Neural cell (in vitro differentiated cells): Measurements from ENCODE around the gene TAS2R7. TPM values are rescaled to one million over a fixed set of nuclear protein-coding genes. Genes with fewer than 3 reads are reported as not detected.

ENCODE experiments used
- H2AFZ ChIP-seq: fragments of 200-600, 300-800 bp; sonication (generic), shearing (Covaris generic); 2 replicates; pipeline ENCODE4 v1.6.0; 2014; ENCODE audit warnings: low read depth, mild to moderate bottlenecking, antibody characterized with exemption, low read length, moderate library complexity
- H3F3A ChIP-seq: fragments of 200-600 bp; shearing (Covaris generic); 2 replicates; pipeline ENCODE4 v1.6.1; 2016; ENCODE audit warnings: mild to moderate bottlenecking, moderate library complexity, mixed read lengths, antibody characterized with exemption, low read length; ENCODE audit not compliant: insufficient read depth, poor library complexity, severe bottlenecking
- H3K27ac ChIP-seq: fragments of 200-600, 300-800 bp; sonication (generic), shearing (Covaris generic); 2 replicates; pipeline ENCODE4 v1.5.1; 2014; ENCODE audit warnings: mild to moderate bottlenecking, low read length, moderate library complexity
- H3K27me3 ChIP-seq: fragments of 300-800, 200-600 bp; sonication (generic), shearing (Covaris generic); 2 replicates; pipeline ENCODE4 v1.6.0; 2014; ENCODE audit warnings: mild to moderate bottlenecking, low read depth, low read length, moderate library complexity; ENCODE audit not compliant: insufficient read depth
- H3K36me3 ChIP-seq: fragments of 300-800, 200-600 bp; sonication (generic), shearing (Covaris generic); 2 replicates; pipeline ENCODE4 v1.5.1; 2014; ENCODE audit warnings: mild to moderate bottlenecking, antibody characterized with exemption, low read length, moderate library complexity; ENCODE audit not compliant: insufficient read depth
- H3K4me2 ChIP-seq: fragments of 300-800, 200-600 bp; sonication (generic), shearing (Covaris generic); 2 replicates; pipeline ENCODE4 v1.6.0; 2014; ENCODE audit warnings: mild to moderate bottlenecking, low read length
- H3K4me3 ChIP-seq: fragments of 300-800, 200-600 bp; sonication (generic), shearing (Covaris generic); 2 replicates; pipeline ENCODE4 v1.5.1; 2014; ENCODE audit warnings: mild to moderate bottlenecking, low read length, moderate library complexity
- H3K79me2 ChIP-seq: fragments of 200-600 bp; shearing (Covaris generic); replicated peaks from 2 replicates; pipeline ENCODE4 v1.6.0; 2014; ENCODE audit warnings: mild to moderate bottlenecking, low read length, moderate library complexity; ENCODE audit not compliant: insufficient read depth
- H3K9ac ChIP-seq: fragments of 300-800, 200-600 bp; sonication (generic), shearing (Covaris generic); 2 replicates; pipeline ENCODE4 v1.6.1; 2016; ENCODE audit warnings: mild to moderate bottlenecking, low read length, mixed read lengths
- H3K9me2 ChIP-seq: fragments of 200-600 bp; shearing (Covaris generic); 2 replicates; pipeline ENCODE4 v1.6.1; 2016; ENCODE audit warnings: mild to moderate bottlenecking, low read length, mixed read lengths; ENCODE audit not compliant: insufficient read depth
- H3K9me3 ChIP-seq: fragments of 200-600, 300-800 bp; sonication (generic), shearing (Covaris generic); 2 replicates; pipeline ENCODE4 v1.6.1; 2016; ENCODE audit warnings: mild to moderate bottlenecking, mixed run types, low read length, moderate library complexity, mixed read lengths
- H4K20me1 ChIP-seq: fragments of 200-600 bp; shearing (Covaris generic); 2 replicates; pipeline ENCODE4 v1.6.1; 2016; ENCODE audit warnings: mild to moderate bottlenecking, mixed run types; ENCODE audit not compliant: insufficient read depth
- CTCF ChIP-seq: fragments of 450-650 bp; IDR thresholded peaks from 2 replicates; pipeline ENCODE4 v1.5.1; 2014; ENCODE audit warnings: antibody characterized with exemption, mild to moderate bottlenecking, moderate library complexity; ENCODE audit not compliant: poor library complexity, severe bottlenecking
- EP300 ChIP-seq: fragments of 450-650 bp; conservative IDR thresholded peaks from 2 replicates; pipeline ENCODE4 v1.6.1; 2014; ENCODE audit warnings: antibody characterized with exemption, mild to moderate bottlenecking, moderate library complexity; ENCODE audit not compliant: poor library complexity, severe bottlenecking
- EZH2 ChIP-seq: fragments of 200-600, 300-800 bp; shearing (Covaris generic), sonication (generic); IDR thresholded peaks from 2 replicates; pipeline ENCODE4 v1.6.1; 2014; ENCODE audit warnings: antibody characterized with exemption, low read length, borderline replicate concordance, mild to moderate bottlenecking; ENCODE audit not compliant: insufficient read depth, poor library complexity, severe bottlenecking
- MXI1 ChIP-seq: fragments of 450-650 bp; conservative IDR thresholded peaks from 2 replicates; pipeline ENCODE4 v1.6.1; 2014; ENCODE audit warnings: antibody characterized with exemption, mild to moderate bottlenecking; ENCODE audit not compliant: poor library complexity, severe bottlenecking
- POLR2AphosphoS5 ChIP-seq: IDR thresholded peaks from 2 replicates; pipeline ENCODE4 v1.6.1; 2012
- RAD21 ChIP-seq: fragments of 450-650 bp; conservative IDR thresholded peaks from 2 replicates; pipeline ENCODE4 v1.6.1; 2014; ENCODE audit warnings: antibody characterized with exemption, mild to moderate bottlenecking, moderate library complexity
- REST ChIP-seq: IDR thresholded peaks from 2 replicates; pipeline ENCODE4 v1.6.1; 2012; ENCODE audit warnings: borderline replicate concordance
- SMC3 ChIP-seq: fragments of 450-650 bp; conservative IDR thresholded peaks from 2 replicates; pipeline ENCODE4 v1.6.1; 2014; ENCODE audit warnings: antibody characterized with exemption, mild to moderate bottlenecking, moderate library complexity; ENCODE audit not compliant: poor library complexity
- TAF1 ChIP-seq: IDR thresholded peaks from 2 replicates; pipeline ENCODE4 v1.6.1; 2012; ENCODE audit warnings: low read depth
- polyA plus RNA-seq: library from polyadenylated mRNA; depleted of rRNA; stranded (reverse); fragments of >200 nt; gene quantifications from 2 replicates; pipeline ENCODE4 v1.2.3, GENCODE V29; 2014

The TAS2R7 gene
- polyA plus RNA-seq, 1 donor from 2014 or later, result not detected

GRCh38 chr12:10783252-10783651 is 19.2 kb downstream of the TAS2R7 start:
- no peaks in the 10 kb centered on the region for H3K79me2 ChIP-seq
- no peak overlapping the region for H3K9ac ChIP-seq
- no peaks in the 10 kb centered on the region for H3K9me2 ChIP-seq
- no peaks in the 10 kb centered on the region for H3F3A ChIP-seq
- H2AFZ ChIP-seq, result no peak overlapping the region
- no peaks in the 10 kb centered on the region for H3K27me3 ChIP-seq
- H3K4me3 ChIP-seq, result no peak overlapping the region
- H4K20me1 ChIP-seq, result no peaks in the 10 kb centered on the region
- no peak overlapping the region for H3K27ac ChIP-seq
- no peaks in the 10 kb centered on the region for H3K9me3 ChIP-seq
- no peak overlapping the region for H3K4me2 ChIP-seq
- H3K36me3 ChIP-seq, result no peaks in the 10 kb centered on the region
- TF ChIP-seq RAD21 (no peak), SMC3 (no peak), EZH2 (no peak), MXI1 (no peak), EP300 (no peak), TAF1 (no peak), CTCF (no peak), REST (no peak), POLR2AphosphoS5 (no peak)

GRCh38 chr12:10779103-10779502 is 23.3 kb downstream of the TAS2R7 start:
- Histone ChIP-seq H2AFZ (no peak overlapping the region), H3K9me2 (no peaks in the 10 kb centered on the region), H3K27me3 (no peaks in the 10 kb centered on the region), H4K20me1 (no peaks in the 10 kb centered on the region), H3K27ac (no peak overlapping the region), H3F3A (no peaks in the 10 kb centered on the region), H3K9me3 (no peaks in the 10 kb centered on the region), H3K36me3 (no peaks in the 10 kb centered on the region), H3K79me2 (no peaks in the 10 kb centered on the region), H3K4me3 (no peak overlapping the region), H3K9ac (no peak overlapping the region), H3K4me2 (no peak overlapping the region)
- TF ChIP-seq CTCF, result no peak
- TF ChIP-seq EP300, result no peak
- TF ChIP-seq RAD21, result no peak
- TF ChIP-seq SMC3, result no peak
- TF ChIP-seq TAF1, result no peak
- TF ChIP-seq POLR2AphosphoS5, result no peak
- TF ChIP-seq REST, result no peak
- TF ChIP-seq EZH2, result no peak
- no peak for TF ChIP-seq MXI1
